CD1c-positive myeloid dendritic cell (primary cell): ENCODE data around the gene PSD4.

Experiments
- DNase-seq: peaks from one replicate; pipeline ENCODE4 v3.0.0-alpha.2; 2016; ENCODE audit errors: extremely low spot score

PSD4 gene

GRCh38 chr2:113238871-113239839 lies 65.4 kb downstream of the PSD4 start:
- DNase-seq = peak; percentile 74

DNA sequence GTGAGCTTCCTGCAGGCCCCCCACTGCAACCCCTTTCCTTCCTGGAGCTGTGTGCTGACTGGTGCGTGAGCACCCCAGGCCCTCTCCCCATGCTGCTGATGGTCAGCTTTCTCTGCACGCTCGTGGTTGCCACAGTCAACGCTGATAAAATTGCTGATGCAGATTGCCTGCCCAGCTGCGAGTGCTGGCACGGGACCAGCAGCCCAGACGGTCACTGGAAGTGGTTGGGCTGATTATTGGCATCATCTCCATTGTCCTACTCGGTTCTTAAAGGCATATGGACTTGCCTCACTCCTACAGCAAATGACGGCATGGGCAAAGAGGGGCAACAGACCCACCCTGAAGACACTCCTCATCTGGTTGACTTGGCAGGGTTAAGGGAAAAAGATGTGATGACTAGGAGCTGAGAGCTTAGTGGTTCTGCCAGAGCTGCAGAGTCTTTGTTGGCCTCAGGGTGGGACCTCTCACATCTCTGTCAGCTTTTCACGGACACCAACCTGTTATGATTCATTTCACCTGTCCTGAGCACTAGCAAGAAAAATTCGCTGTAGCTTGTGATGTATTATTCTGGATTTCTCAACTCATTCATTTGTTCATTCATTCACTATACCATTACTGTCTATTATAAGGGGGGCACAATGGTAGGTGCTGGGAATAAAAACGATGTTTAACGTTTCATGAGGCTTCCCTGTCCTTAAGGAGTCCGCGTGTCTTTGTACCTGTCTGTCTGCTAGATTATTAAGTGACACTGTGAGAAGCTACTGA lies 66.6 kb downstream of the PSD4 start:
- DNase-seq = peak; percentile 74

DNA sequence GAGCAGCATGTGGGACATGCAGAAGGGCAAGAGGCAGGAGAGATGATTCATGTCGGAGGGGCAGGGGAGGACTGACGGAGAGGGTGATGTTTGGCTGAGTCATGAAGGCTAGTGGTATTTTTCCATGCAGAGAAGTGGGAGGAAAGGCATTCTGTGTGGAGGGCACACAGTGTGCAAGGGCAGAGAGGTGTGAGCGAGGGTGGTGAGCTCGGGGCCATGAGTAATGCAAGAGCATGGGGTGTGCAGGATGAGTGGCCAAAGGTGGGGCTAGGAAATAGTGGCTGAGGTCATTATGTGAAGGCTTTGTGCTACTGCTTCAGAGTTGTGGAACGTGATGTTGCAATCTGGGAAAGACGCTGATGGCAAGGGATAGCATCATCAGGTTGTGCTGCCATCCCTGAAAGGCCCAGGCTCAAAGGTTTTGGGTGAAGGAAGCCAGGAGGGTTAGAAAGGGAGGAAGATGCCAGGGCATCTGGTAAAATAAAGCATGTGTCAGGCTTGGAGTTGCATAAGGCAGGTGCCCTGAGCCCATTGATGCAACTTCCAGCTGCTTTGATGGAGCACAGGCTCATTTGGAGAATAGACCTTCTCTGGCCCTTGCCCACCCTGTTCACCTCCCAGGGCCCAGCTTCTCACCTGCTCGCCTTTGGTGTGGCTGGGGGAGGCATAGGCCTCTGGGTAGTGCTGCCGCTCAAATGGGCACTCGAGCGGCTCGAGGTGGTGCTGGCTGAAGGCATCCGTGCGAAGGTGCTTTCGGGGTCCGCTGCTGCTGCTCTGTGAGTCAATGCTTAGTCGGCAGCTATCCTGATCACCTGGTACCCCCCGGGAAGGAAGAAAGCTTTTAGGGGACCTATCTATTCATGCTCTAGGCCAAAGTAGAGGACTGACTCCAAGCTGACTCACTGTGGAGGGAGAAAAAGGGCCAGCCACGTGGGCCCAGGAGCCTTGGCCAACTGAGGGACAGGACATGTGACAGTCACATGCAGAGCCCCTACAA lies 67.4 kb downstream of the PSD4 start:
- DNase-seq = peak; percentile 90

DNA sequence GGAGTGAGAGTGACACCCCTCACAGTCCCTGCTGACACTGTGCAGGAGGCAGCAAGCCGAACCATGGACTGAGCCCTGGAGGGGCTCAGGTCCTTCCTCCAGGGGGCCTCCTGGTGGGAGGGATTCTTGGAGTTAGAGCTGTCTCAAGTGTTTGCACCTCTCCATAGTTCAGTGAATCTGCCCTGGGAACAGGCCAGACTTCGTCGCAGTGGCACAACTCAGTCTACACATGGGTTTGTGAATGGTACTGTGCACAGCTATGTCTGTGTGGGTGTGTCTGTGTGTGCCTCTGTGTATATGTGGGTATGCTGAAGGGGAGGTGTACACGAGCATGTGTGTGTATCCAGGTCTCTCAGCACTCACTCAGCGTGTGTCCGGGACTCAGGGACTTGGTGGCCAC lies 68.6 kb downstream of the PSD4 start:
- DNase-seq = no peak

GRCh38 chr2:113245276-113245711 lies 71.5 kb downstream of the PSD4 start:
- DNase-seq = no peak

- no peak for DNase-seq
Observed at GRCh38 chr2:113246606-113247005, 72.8 kb downstream of the PSD4 start.

- DNase-seq = peak; percentile 82
Observed at GRCh38 chr2:113248997-113249770, 75.4 kb downstream of the PSD4 start.

DNA sequence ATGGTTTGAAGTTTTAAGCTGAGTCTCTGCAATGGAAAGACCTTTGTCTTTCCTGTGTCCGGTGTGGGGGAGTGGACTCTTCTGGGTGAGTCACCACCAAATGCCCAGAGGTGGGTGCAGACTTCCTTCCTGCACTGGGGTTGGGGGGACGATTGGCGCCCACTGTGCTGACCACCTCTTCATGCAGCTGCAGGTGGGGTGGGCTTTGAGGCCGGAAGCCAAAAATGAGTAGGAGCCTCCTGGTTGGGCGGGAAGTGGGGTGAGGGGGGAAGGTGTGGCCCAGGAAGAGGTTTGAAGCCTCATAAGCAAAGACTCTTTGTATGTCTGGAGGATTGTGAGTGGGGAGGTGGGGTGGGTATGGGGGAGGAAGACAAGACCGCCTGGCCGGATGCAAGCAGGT lies 77.3 kb downstream of the PSD4 start:
- DNase-seq = peak; percentile 24

- no peak for DNase-seq
Observed at GRCh38 chr2:113252047-113252590, 78.3 kb downstream of the PSD4 start.

GRCh38 chr2:113253453-113253852 lies 79.7 kb downstream of the PSD4 start:
- DNase-seq = no peak

DNA sequence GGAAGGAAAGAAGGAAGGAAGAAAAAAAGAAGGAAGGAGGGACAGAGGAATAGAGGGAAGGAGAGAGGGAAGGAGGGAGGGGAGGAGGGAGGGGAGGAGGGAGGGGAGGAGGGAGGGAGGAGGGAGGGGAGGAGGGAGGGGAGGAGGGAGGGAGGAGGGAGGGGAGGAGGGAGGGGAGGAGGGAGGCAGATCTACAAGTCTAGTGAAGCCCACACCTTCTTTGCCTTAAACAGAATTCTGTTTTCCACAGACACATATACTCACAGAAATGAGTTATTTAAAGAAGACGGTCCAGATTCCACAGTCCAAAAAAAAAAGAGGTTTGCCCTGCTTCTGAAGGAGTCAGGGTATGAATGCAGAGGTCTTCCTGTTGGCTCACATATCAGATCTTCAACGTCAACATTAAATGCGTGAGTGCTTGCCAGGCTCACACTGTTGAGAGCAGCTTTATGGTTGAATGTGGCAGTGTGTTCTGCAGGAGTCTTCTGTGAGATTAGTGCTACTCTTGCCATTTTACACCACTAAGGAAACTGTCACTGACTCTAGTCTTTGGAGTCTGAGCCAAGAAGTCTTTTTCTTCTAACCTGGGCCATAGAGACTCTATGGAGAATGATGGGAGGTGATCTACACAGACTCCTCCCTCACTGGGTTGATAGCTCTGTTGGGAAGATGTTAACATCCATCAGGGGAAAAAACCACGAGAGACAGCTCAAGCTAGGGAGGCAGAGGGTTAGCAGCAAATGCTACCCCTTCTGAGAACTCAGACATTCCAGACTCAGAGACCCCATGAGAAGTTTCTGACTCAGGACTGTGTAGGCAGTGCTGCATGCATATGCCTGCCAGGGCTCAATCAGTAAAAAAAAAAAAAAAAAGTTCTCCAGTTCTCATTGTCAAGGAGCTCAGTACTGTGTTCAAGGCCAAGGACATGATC lies 81.6 kb downstream of the PSD4 start:
- DNase-seq = no peak

DNA sequence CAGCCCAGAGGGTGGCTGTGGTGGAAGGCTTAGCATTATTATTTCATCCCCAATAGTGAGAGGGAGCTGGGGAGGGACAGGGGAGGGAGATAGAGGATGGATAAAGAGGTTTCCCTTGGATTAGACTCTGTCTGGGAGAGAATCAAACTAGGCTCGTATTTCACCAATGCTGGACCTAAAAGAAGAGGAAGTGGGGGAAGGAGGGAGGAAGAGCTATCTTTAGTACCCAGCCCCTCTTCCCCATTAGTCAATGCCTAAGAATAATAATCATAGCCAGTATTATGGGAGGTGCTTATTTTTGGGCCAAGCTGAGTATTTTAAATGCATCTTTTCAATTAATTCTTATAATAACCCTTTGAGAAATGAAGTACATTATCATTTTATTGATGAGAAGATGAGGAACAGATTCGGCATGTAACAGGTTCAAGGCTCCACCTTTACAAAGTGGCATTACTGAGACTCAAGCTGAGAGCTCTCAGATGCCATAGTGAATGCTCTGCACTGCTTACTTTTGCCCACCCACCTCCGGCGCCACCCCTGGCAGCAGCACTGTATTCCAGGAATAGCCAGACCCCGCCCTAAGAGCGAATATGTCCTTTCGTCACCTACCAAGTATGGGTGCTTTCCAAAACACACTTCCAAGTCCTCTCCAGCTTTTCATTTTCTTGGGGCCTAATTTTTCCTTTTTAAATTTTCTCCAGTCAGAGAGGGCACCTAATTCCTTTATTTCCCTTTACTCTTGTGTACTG lies 83.9 kb downstream of the PSD4 start:
- peak; percentile 51 for DNase-seq

GRCh38 chr2:113258471-113259147 lies 84.8 kb downstream of the PSD4 start:
- no peak for DNase-seq
